GM10248 (cell line): ENCODE measurements around the gene HS2ST1.

Source experiments
- CTCF ChIA-PET: fragments of 300-600 bp; sonication (Branson Sonifier 250); formaldehyde crosslinking; extraction: SDS; loops from one replicate; lab custom pipeline; 2021; ENCODE audit warnings: antibody characterized with exemption; lab: Yijun Ruan, JAX
- POLR2A ChIA-PET: fragments of 350-650 bp; sonication (Branson Sonifier 250); formaldehyde crosslinking; extraction: SDS; loops from one replicate; lab custom pipeline; 2020; ENCODE audit warnings: antibody characterized with exemption; lab: Yijun Ruan, JAX
- DNase-seq: peaks from one replicate; pipeline ENCODE4 v3.0.0; 2012; ENCODE audit errors: extremely low spot score
- CTCF ChIP-seq: IDR thresholded peaks from 2 replicates; pipeline ENCODE4 v1.5.1; 2012; ENCODE audit warnings: mild to moderate bottlenecking, low read depth; ENCODE audit errors: extremely low read depth, missing control alignments, control extremely low read depth

HS2ST1 gene

DNA sequence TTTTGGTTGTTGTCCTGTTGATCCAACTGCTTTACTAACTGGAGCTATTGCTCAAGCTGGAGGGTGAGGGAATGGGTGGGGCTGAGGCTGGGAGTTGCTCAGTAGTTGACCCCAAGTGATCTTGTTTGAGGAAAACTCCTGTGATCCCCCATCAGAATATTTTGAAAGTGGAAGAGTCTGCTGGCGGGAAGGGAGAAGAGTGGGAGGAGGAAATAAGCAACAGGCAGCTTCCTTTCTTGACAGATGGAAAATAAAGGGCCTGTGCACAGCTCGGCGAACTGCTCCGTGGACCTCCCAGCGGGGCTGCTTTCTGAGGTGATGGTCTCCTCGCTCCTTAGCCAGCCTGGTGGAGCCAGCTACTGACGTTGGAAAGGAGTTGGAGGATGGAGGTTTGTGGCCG, 215.2 kb downstream of the HS2ST1 start:
- no peak for DNase-seq
- ChIA-PET CTCF (interaction anchor here (0.9 to 4.4 kb wide), 6 partner anchors 11 to 824 kb away, joined by 3 to 38 read pairs (median 4); no protein-coding TSS in a partner anchor), POLR2A (no interaction called here)
- no peak for TF ChIP-seq CTCF

DNA sequence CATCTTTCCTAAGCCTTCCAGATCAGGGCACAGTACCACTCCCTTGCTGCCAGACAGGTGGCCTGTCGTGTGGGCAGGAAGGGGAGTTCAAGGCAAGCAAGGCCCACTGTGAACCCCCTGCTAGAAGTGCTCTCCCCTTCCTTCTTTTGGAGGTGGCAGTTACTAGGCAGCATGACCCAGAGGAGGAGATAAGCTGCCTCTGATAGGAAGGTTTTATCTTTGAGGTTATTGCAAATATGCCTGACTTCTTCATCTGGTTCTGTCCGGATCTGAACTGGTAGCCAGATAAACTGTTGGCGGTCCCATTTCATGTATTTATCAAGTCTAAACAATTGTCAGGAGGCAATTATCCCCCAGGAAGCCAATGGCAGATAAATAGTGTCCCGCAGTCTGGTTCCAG, 216.0 kb downstream of the HS2ST1 start:
- no peak for TF ChIP-seq CTCF
- POLR2A ChIA-PET = no interaction called here
- CTCF ChIA-PET = interaction anchor here (0.8 to 4.4 kb wide), 10 partner anchors 12 to 823 kb away, joined by 3 to 38 read pairs (median 4); no protein-coding TSS in a partner anchor
- DNase-seq = no peak

GRCh38 chr1:87131809-87132283, 217.4 kb downstream of the HS2ST1 start:
- ChIA-PET POLR2A (no interaction called here), CTCF (interaction anchor here (0.6 to 4.4 kb wide), 14 partner anchors 8 to 822 kb away, joined by 3 to 38 read pairs (median 4); no protein-coding TSS in a partner anchor)
- peak; percentile 96 for TF ChIP-seq CTCF
- DNase-seq = peak; percentile 87

DNA sequence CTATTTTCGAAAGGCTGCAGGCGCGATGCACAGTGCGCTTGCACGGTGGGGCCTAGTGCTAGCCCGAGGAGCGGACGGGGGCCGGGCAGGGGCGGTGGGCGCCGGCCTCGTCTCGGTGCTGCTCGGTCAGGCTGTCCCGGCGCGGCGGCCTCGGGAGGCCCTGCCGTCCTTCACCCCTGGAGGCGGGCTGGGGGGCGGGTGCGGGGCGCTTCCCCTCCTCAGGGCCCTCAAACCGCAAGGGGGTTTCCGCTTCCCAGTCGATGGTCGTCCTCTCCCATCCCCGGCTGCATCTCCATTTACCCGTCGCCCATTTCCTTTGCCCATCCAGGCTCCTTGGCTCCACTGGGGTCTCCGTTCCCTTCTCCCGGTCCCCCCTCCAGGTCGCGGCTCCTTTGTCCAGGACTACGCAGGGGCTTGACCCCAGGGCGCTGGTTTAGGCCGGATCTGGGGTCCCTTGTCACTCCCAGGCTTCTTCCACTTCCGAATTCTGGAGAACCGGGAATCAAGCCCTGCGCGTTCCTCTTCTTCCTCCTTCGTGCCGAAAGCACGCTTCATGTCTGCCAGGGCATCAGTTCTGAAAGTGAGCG, 217.9 kb downstream of the HS2ST1 start:
- CTCF ChIA-PET = interaction anchor here (1.7 to 2.7 kb wide), 3 partner anchors 11 to 821 kb away, joined by 4 to 15 read pairs (median 10); no protein-coding TSS in a partner anchor
- no peak for TF ChIP-seq CTCF
- DNase-seq = no peak
- POLR2A ChIA-PET = no interaction called here

DNA sequence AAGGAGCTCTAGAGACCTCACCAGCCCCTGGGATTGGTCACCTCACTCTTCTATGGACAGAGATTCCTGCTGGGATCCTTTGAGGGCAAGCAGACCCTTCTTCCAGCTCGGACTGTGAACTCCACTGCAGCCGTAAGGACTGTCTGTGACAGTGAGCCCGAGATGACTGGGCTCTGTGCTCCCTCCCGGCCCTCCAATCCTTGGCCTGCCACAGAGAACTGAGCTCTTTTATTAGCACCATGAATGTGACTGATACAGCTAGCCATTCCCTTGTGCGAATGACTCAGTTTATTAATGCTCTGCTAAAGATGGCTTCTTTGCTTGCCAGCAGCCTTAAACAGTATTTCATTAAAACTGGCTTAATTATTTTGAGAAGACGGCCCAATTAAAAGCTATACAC, 219.6 kb downstream of the HS2ST1 start:
- no peak for TF ChIP-seq CTCF
- no peak for DNase-seq
- POLR2A ChIA-PET = interaction anchor here (0.6 kb wide), 1 partner anchor 1747 kb away, joined by 3 read pairs; no protein-coding TSS in a partner anchor
- CTCF ChIA-PET = interaction anchor here (0.8 to 2.7 kb wide), 9 partner anchors 10 to 820 kb away, joined by 3 to 15 read pairs (median 3); no protein-coding TSS in a partner anchor

- no peak for DNase-seq
- ChIA-PET POLR2A (interaction anchor here (0.6 kb wide), 1 partner anchor 1746 kb away, joined by 3 read pairs; no protein-coding TSS in a partner anchor), CTCF (interaction anchor here (1.0 to 2.7 kb wide), 7 partner anchors 9 to 819 kb away, joined by 3 to 15 read pairs (median 3); no protein-coding TSS in a partner anchor)
- TF ChIP-seq CTCF = no peak
Observed at GRCh38 chr1:87134625-87135328, 220.3 kb downstream of the HS2ST1 start.
